Measurements from ENCODE around the gene F10. TPM values are rescaled to one million over a fixed set of nuclear protein-coding genes. Genes with fewer than 3 reads are reported as not detected.

Gene F10
- total RNA-seq, 2 donors from 2014 or later: not detected

- ATAC-seq (replicated peaks in 1 of 2) (no peak), DNase-seq (no peak)
- Mint-ChIP-seq H3K36me3 (ENCODE audit: insufficient read depth in 2 of 2) (peaks cover 5 to 7% of the 10 kb centered on the region in 2 donors), H3K27ac (no peak overlapping the region), H3K4me1 (ENCODE audit: low read depth) (peaks cover 14% of the 10 kb centered on the region), H3K9me3 (peaks cover 4 to 5% of the 10 kb centered on the region in 2 donors), H3K4me3 (no peak overlapping the region), H3K27me3 (ENCODE audit: low read depth) (peaks cover 2% of the 10 kb centered on the region)
These were observed 24.6 kb downstream of the F10 start for GRCh38 chr13:113147206-113147605.

GRCh38 chr13:113148407-113148806 is 25.8 kb downstream of the F10 start:
- Mint-ChIP-seq H3K9me3 (peaks cover 4 to 5% of the 10 kb centered on the region in 2 donors), H3K36me3 (ENCODE audit: insufficient read depth in 2 of 2) (peaks cover 7 to 10% of the 10 kb centered on the region in 2 donors), H3K27ac (no peak overlapping the region), H3K4me3 (no peak overlapping the region), H3K27me3 (ENCODE audit: low read depth) (peaks cover 10% of the 10 kb centered on the region), H3K4me1 (ENCODE audit: low read depth) (peaks cover 23% of the 10 kb centered on the region)
- no peak for DNase-seq
- no peak for ATAC-seq (replicated peaks in 1 of 2)

- peaks cover 23% of the 10 kb centered on the region for H3K4me1 Mint-ChIP-seq (ENCODE audit: low read depth)
- peaks cover 10% of the 10 kb centered on the region for H3K27me3 Mint-ChIP-seq (ENCODE audit: low read depth)
- H3K4me3 Mint-ChIP-seq: no peak overlapping the region
- H3K36me3 Mint-ChIP-seq (ENCODE audit: insufficient read depth in 2 of 2): peaks cover 9 to 10% of the 10 kb centered on the region in 2 donors
- H3K9me3 Mint-ChIP-seq: peaks cover 4 to 5% of the 10 kb centered on the region in 2 donors
- no peak for DNase-seq
- H3K27ac Mint-ChIP-seq: no peak overlapping the region
- no peak for ATAC-seq (replicated peaks in 1 of 2)
These were observed 26.4 kb downstream of the F10 start for GRCh38 chr13:113148940-113149503.

GRCh38 chr13:113149711-113150549 is 27.3 kb downstream of the F10 start:
- DNase-seq: no peak
- ATAC-seq (replicated peaks in 1 of 2): no peak
- Mint-ChIP-seq H3K4me3 (no peak overlapping the region), H3K27me3 (ENCODE audit: low read depth) (peaks cover 10% of the 10 kb centered on the region), H3K36me3 (ENCODE audit: insufficient read depth in 2 of 2) (peaks cover 10 to 11% of the 10 kb centered on the region in 2 donors), H3K27ac (no peak overlapping the region), H3K9me3 (peaks cover 5 to 6% of the 10 kb centered on the region in 2 donors), H3K4me1 (ENCODE audit: low read depth) (peaks cover 22% of the 10 kb centered on the region)

- Mint-ChIP-seq H3K27ac (no peak overlapping the region), H3K4me3 (peak overlapping the region; percentile 21 to 56), H3K9me3 (peaks cover 8 to 10% of the 10 kb centered on the region in 2 donors), H3K4me1 (ENCODE audit: low read depth) (peaks cover 14% of the 10 kb centered on the region), H3K27me3 (ENCODE audit: low read depth) (peaks cover 10% of the 10 kb centered on the region), H3K36me3 (ENCODE audit: insufficient read depth in 2 of 2) (peaks cover 13 to 14% of the 10 kb centered on the region in 2 donors)
- DNase-seq: no peak
- ATAC-seq (replicated peaks in 1 of 2): no peak
These were observed 28.2 kb downstream of the F10 start for GRCh38 chr13:113150550-113151365.

- Mint-ChIP-seq H3K9me3 (peaks cover 8 to 10% of the 10 kb centered on the region in 2 donors), H3K27me3 (ENCODE audit: low read depth) (peaks cover 10% of the 10 kb centered on the region), H3K4me3 (peak overlapping the region; percentile 84), H3K4me1 (ENCODE audit: low read depth) (peaks cover 11% of the 10 kb centered on the region), H3K36me3 (ENCODE audit: insufficient read depth in 2 of 2) (peaks cover 14% of the 10 kb centered on the region in 2 donors), H3K27ac (no peak overlapping the region)
- peak in 1 of 2 donors; percentile 17 for DNase-seq
- peak; percentile 39 to 46 for ATAC-seq (replicated peaks in 1 of 2)
These were observed 29.4 kb downstream of the F10 start for GRCh38 chr13:113151745-113152690.

GRCh38 chr13:113152691-113152983 is 30.0 kb downstream of the F10 start:
- DNase-seq (no peak), ATAC-seq (replicated peaks in 1 of 2) (no peak)
- peak overlapping the region; percentile 84 for H3K4me3 Mint-ChIP-seq
- H3K27ac Mint-ChIP-seq: peak overlapping the region; percentile 10
- peaks cover 10% of the 10 kb centered on the region for H3K27me3 Mint-ChIP-seq (ENCODE audit: low read depth)
- peaks cover 11% of the 10 kb centered on the region for H3K4me1 Mint-ChIP-seq (ENCODE audit: low read depth)
- peaks cover 10% of the 10 kb centered on the region in 2 donors for H3K9me3 Mint-ChIP-seq
- H3K36me3 Mint-ChIP-seq (ENCODE audit: insufficient read depth in 2 of 2): peaks cover 14 to 18% of the 10 kb centered on the region in 2 donors

GRCh38 chr13:113152984-113153809 is 30.6 kb downstream of the F10 start:
- Mint-ChIP-seq H3K27ac (peak overlapping the region; percentile 26), H3K4me1 (ENCODE audit: low read depth) (peaks cover 11% of the 10 kb centered on the region), H3K9me3 (peaks cover 10% of the 10 kb centered on the region in 2 donors), H3K36me3 (ENCODE audit: insufficient read depth in 2 of 2) (peaks cover 14 to 18% of the 10 kb centered on the region in 2 donors), H3K4me3 (peak overlapping the region; percentile 84), H3K27me3 (ENCODE audit: low read depth) (peaks cover 10% of the 10 kb centered on the region)
- peak; percentile 40 to 52 for ATAC-seq (replicated peaks in 1 of 2)
- peak; percentile 21 to 25 for DNase-seq

GRCh38 chr13:113153810-113154748 is 31.5 kb downstream of the F10 start:
- peaks cover 11% of the 10 kb centered on the region for H3K4me1 Mint-ChIP-seq (ENCODE audit: low read depth)
- ATAC-seq (replicated peaks in 1 of 2): peak; percentile 72 to 83
- no peak overlapping the region for H3K27ac Mint-ChIP-seq
- H3K36me3 Mint-ChIP-seq (ENCODE audit: insufficient read depth in 2 of 2): peaks cover 14 to 18% of the 10 kb centered on the region in 2 donors
- peaks cover 10% of the 10 kb centered on the region for H3K27me3 Mint-ChIP-seq (ENCODE audit: low read depth)
- DNase-seq: peak; percentile 64 to 67
- H3K9me3 Mint-ChIP-seq: peaks cover 10% of the 10 kb centered on the region in 2 donors
- H3K4me3 Mint-ChIP-seq: peak overlapping the region; percentile 76 to 84

GRCh38 chr13:113155201-113155600 is 32.6 kb downstream of the F10 start:
- peaks cover 14 to 18% of the 10 kb centered on the region in 2 donors for H3K36me3 Mint-ChIP-seq (ENCODE audit: insufficient read depth in 2 of 2)
- no peak overlapping the region for H3K27ac Mint-ChIP-seq
- no peak for DNase-seq
- peak overlapping the region; percentile 54 to 78 for H3K4me3 Mint-ChIP-seq
- H3K4me1 Mint-ChIP-seq (ENCODE audit: low read depth): peaks cover 11% of the 10 kb centered on the region
- no peak for ATAC-seq (replicated peaks in 1 of 2)
- H3K27me3 Mint-ChIP-seq (ENCODE audit: low read depth): peaks cover 10% of the 10 kb centered on the region
- peaks cover 10% of the 10 kb centered on the region in 2 donors for H3K9me3 Mint-ChIP-seq

All from activated T-cell treated with anti-CD3 and anti-CD28 coated beads, Interleukin-2, amount 50 U/mL, for 72 hours (primary cell).